ENCODE measurements around the gene NEDD9.

The NEDD9 gene

DNA sequence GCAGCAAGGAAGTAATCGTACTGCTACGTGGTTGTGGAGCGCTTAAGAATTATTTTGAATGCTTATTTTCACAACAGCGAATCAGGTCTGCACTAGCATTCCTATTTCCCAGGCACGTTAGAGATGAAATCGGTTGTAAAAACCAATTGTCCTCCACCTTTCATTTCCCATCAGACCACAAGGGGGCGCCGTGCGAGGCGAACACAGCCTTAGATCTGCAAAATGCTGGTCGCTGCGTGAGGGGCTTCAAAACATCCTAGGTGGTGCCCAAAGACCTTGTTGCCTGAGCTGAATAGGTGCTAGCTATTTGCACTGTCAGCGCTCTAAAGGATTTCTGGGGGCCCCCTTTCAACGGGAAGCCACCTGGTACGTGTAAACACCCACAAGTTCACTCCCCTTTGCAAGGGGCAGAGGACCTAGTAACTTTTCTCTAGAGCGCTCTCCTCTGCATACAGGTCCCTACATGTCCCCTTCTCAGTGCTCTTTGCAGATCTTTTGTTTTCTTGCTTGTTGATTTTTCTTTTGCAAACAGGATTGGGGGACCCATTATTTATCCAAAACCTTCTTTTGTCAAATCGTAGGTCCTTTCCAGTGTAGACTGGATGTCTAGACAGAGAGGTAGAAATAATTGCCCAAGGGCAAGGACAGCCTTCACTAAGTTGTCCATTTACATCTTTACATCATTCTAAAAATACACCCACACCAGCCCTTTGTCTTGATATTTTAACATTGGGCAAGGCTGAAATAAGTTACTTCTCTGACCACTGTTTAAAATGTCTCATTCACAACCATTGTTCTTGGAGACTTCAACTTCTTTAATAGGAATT is 59.8 kb downstream of the NEDD9 start:
- TF ChIP-seq, protein P1, sequence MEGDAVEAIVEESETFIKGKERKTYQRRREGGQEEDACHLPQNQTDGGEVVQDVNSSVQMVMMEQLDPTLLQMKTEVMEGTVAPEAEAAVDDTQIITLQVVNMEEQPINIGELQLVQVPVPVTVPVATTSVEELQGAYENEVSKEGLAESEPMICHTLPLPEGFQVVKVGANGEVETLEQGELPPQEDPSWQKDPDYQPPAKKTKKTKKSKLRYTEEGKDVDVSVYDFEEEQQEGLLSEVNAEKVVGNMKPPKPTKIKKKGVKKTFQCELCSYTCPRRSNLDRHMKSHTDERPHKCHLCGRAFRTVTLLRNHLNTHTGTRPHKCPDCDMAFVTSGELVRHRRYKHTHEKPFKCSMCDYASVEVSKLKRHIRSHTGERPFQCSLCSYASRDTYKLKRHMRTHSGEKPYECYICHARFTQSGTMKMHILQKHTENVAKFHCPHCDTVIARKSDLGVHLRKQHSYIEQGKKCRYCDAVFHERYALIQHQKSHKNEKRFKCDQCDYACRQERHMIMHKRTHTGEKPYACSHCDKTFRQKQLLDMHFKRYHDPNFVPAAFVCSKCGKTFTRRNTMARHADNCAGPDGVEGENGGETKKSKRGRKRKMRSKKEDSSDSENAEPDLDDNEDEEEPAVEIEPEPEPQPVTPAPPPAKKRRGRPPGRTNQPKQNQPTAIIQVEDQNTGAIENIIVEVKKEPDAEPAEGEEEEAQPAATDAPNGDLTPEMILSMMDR (IDR thresholded peaks at IDR 0.05; ENCODE audit: extremely low read depth, insufficient read depth, missing control alignments) = peak; percentile 81
- DNase-seq (ENCODE audit: low spot score) = peak; percentile 70
- in situ Hi-C loops (cut with MboI; ENCODE audit: low pct_unique_long_range_greater_than_20kb, low sequenced_read_pairs, unreplicated experiment) = no loop called here

GRCh38 chr6:11171952-11172351 is 60.5 kb downstream of the NEDD9 start:
- in situ Hi-C loops (cut with MboI; ENCODE audit: low pct_unique_long_range_greater_than_20kb, low sequenced_read_pairs, unreplicated experiment) = no loop called here
- TF ChIP-seq, protein P1 (IDR thresholded peaks at IDR 0.05; ENCODE audit: extremely low read depth, insufficient read depth, missing control alignments) = no peak
- DNase-seq (ENCODE audit: low spot score) = no peak

DNA sequence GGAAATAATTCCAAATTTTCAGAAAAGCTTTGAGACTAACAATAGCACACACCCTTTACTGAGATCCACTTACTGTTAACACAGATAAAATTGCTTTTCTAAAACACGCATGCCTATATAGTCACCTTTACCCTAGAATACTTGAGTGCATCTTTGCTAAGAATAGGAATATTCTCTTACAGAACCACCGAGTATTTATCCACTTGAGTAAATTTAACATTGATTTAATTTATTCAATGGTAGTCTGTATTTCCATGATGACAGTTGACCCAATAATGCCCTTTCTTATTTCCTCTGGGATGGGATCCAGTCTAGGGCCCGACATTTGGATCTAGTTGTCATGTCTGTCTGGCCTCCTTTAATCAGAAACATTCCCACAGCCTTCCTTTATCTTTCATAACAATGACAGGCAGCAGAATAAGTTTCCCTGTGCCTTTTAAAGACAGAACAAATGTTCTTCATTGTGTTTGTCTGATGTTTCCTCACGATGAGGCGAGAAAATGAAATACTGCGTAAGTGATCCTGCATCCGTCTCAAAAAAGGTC is 64.3 kb downstream of the NEDD9 start:
- TF ChIP-seq, protein P1 (IDR thresholded peaks at IDR 0.05; ENCODE audit: extremely low read depth, insufficient read depth, missing control alignments) = no peak
- in situ Hi-C loops (cut with MboI; ENCODE audit: low pct_unique_long_range_greater_than_20kb, low sequenced_read_pairs, unreplicated experiment) = no loop called here
- DNase-seq (ENCODE audit: low spot score) = no peak

- in situ Hi-C loops (cut with MboI; ENCODE audit: low pct_unique_long_range_greater_than_20kb, low sequenced_read_pairs, unreplicated experiment) = no loop called here
- DNase-seq (ENCODE audit: low spot score) = no peak
- TF ChIP-seq, protein P1 (IDR thresholded peaks at IDR 0.05; ENCODE audit: extremely low read depth, insufficient read depth, missing control alignments) = no peak
Observed at GRCh38 chr6:11166948-11167347, 65.5 kb downstream of the NEDD9 start.

GRCh38 chr6:11164717-11165646 is 67.5 kb downstream of the NEDD9 start:
- TF ChIP-seq, protein P1 (IDR thresholded peaks at IDR 0.05; ENCODE audit: extremely low read depth, insufficient read depth, missing control alignments) = no peak
- in situ Hi-C loops (cut with MboI; ENCODE audit: low pct_unique_long_range_greater_than_20kb, low sequenced_read_pairs, unreplicated experiment) = no loop called here
- DNase-seq (ENCODE audit: low spot score) = no peak

DNA sequence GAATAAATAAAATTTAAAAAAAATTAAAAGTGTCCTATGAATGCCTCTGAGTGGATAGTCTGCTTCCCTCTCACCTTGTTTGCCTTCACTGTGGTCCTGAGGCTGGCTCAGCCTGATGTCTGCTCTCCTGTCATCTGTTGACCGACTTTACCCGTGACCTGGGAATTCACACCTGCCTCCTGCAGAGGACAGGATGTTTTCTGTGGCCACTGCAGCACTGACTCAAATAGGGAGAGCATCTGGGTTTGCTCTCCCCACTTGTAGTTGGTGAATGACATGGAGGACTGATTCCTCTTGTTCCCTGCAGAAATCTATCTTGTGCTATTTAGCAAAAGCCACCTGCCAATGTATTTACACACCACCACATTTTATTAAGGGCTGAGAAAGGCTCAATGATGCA is 68.5 kb downstream of the NEDD9 start:
- DNase-seq (ENCODE audit: low spot score) = peak; percentile 25
- TF ChIP-seq, protein P1 (IDR thresholded peaks at IDR 0.05; ENCODE audit: extremely low read depth, insufficient read depth, missing control alignments) = no peak
- in situ Hi-C loops (cut with MboI; ENCODE audit: low pct_unique_long_range_greater_than_20kb, low sequenced_read_pairs, unreplicated experiment) = no loop called here

All from GM13977 (cell line).